ENCODE data around the gene VASP. TPM values are rescaled to one million over a fixed set of nuclear protein-coding genes. Genes with fewer than 3 reads are reported as not detected.

The VASP gene
- polyA plus RNA-seq, 3 donors = 132 to 154 (median 144) TPM

GRCh38 chr19:45553464-45553863 is 46.2 kb downstream of the VASP start:
- Mint-ChIP-seq H3K4me1 (peaks cover 10% of the 10 kb centered on the region), H3K9me3 (peaks cover 0 to 4% (median 0%) of the 10 kb centered on the region in 7 donors), H3K36me3 (peaks cover 10 to 22% of the 10 kb centered on the region in 2 donors), H3K4me3 (no peak overlapping the region), H3K27me3 (ENCODE audit: low read depth in 3 of 3) (peaks cover 0 to 2% (median 2%) of the 10 kb centered on the region in 3 donors), H3K27ac (no peak overlapping the region)
- H2AFZ ChIP-seq (ENCODE audit: insufficient read depth, low read depth, low read length, poor library complexity, severe bottlenecking) = no peak overlapping the region
- no peak overlapping the region for H3K4me3 ChIP-seq (replicated peaks in 1 of 3; ENCODE audit: low read depth in 2 of 3, low read length in 3 of 3)
- 96% methylated on average over 34 of the region's 34 CpGs for WGBS (ENCODE audit: insufficient coverage)
- no peaks in the 10 kb centered on the region for H3K27me3 ChIP-seq (ENCODE audit: control insufficient read depth in 2 of 2, insufficient read depth in 2 of 2, low read length in 2 of 2)
- H3K9me3 ChIP-seq (replicated peaks in 1 of 2; ENCODE audit: control insufficient read depth in 1 of 2, insufficient read depth in 1 of 2, low read length in 2 of 2) = no peaks in the 10 kb centered on the region
- no peak for TF ChIP-seq CTCF (IDR thresholded peaks at IDR 0.05)
- no peak for DNase-seq
- intact Hi-C loops (cut with micrococcal nuclease) = no loop called here
- peaks cover 21% of the 10 kb centered on the region for H4K20me1 ChIP-seq (ENCODE audit: insufficient read depth, low read length)
- H3K9ac ChIP-seq (ENCODE audit: insufficient read depth, low read length, poor library complexity, severe bottlenecking) = no peak overlapping the region
- H3K27ac ChIP-seq (ENCODE audit: low read depth in 1 of 2, low read length in 2 of 2) = no peak overlapping the region
- peaks cover 6 to 16% of the 10 kb centered on the region in 2 donors for H3K36me3 ChIP-seq (replicated peaks in 1 of 2; ENCODE audit: control insufficient read depth in 1 of 2, insufficient read depth in 2 of 2, low read length in 2 of 2)
- H3K4me1 ChIP-seq (ENCODE audit: control insufficient read depth in 1 of 2, insufficient read depth in 2 of 2, low read length in 2 of 2) = no peaks in the 10 kb centered on the region
- no peak overlapping the region for H3K4me2 ChIP-seq (replicated peaks; ENCODE audit: extremely low read depth, low read length, poor library complexity, severe bottlenecking)
- H3K79me2 ChIP-seq (ENCODE audit: insufficient read depth, low read length) = peaks cover 3% of the 10 kb centered on the region

GRCh38 chr19:45554481-45554880 is 47.2 kb downstream of the VASP start:
- intact Hi-C loops (cut with micrococcal nuclease) = no loop called here
- peaks cover 0 to 4% (median 0%) of the 10 kb centered on the region in 7 donors for H3K9me3 Mint-ChIP-seq
- H3K27me3 ChIP-seq (ENCODE audit: control insufficient read depth in 2 of 2, insufficient read depth in 2 of 2, low read length in 2 of 2) = no peaks in the 10 kb centered on the region
- no peak overlapping the region for H3K9ac ChIP-seq (ENCODE audit: insufficient read depth, low read length, poor library complexity, severe bottlenecking)
- DNase-seq = no peak
- H3K4me2 ChIP-seq (replicated peaks; ENCODE audit: extremely low read depth, low read length, poor library complexity, severe bottlenecking) = no peak overlapping the region
- no peaks in the 10 kb centered on the region for H3K4me1 ChIP-seq (ENCODE audit: control insufficient read depth in 1 of 2, insufficient read depth in 2 of 2, low read length in 2 of 2)
- H3K4me1 Mint-ChIP-seq = peaks cover 13% of the 10 kb centered on the region
- no peak overlapping the region for H3K4me3 Mint-ChIP-seq
- no peaks in the 10 kb centered on the region for H3K9me3 ChIP-seq (replicated peaks in 1 of 2; ENCODE audit: control insufficient read depth in 1 of 2, insufficient read depth in 1 of 2, low read length in 2 of 2)
- no peaks in the 10 kb centered on the region for H3K27me3 Mint-ChIP-seq (ENCODE audit: low read depth in 3 of 3)
- H4K20me1 ChIP-seq (ENCODE audit: insufficient read depth, low read length) = peaks cover 21% of the 10 kb centered on the region
- H3K27ac ChIP-seq (ENCODE audit: low read depth in 1 of 2, low read length in 2 of 2) = no peak overlapping the region
- H3K4me3 ChIP-seq (replicated peaks in 1 of 3; ENCODE audit: low read depth in 2 of 3, low read length in 3 of 3) = no peak overlapping the region
- H3K79me2 ChIP-seq (ENCODE audit: insufficient read depth, low read length) = peaks cover 3% of the 10 kb centered on the region
- no peak overlapping the region for H2AFZ ChIP-seq (ENCODE audit: insufficient read depth, low read depth, low read length, poor library complexity, severe bottlenecking)
- no CpG with 5 or more reads among the region's 1 CpG for WGBS (ENCODE audit: insufficient coverage)
- no peak overlapping the region for H3K27ac Mint-ChIP-seq
- no peak for TF ChIP-seq CTCF (IDR thresholded peaks at IDR 0.05)
- peaks cover 10 to 22% of the 10 kb centered on the region in 2 donors for H3K36me3 Mint-ChIP-seq
- peaks cover 6 to 16% of the 10 kb centered on the region in 2 donors for H3K36me3 ChIP-seq (replicated peaks in 1 of 2; ENCODE audit: control insufficient read depth in 1 of 2, insufficient read depth in 2 of 2, low read length in 2 of 2)
